Spleen (tissue), 11 donors: Measurements from ENCODE around the gene CDCA5. TPM values are rescaled to one million over a fixed set of nuclear protein-coding genes. Genes with fewer than 3 reads are reported as not detected.
A peak's percentile ranks its signal among the peaks of the same experiment; 100 is the strongest.

Source experiments
- DNase-seq: peaks from one replicate; pipeline ENCODE4 v3.0.0-alpha.2; 2020
- H3K27ac ChIP-seq, 8 donors: fragments of 200-600 bp; sonication (generic) in 7 of 8; 1 replicate in 4 of 8; 2 replicates in 4 of 8; pipeline versions ENCODE4 v1.5.0 to v1.8.0; 2016 to 2021; ENCODE audit warnings: inconsistent platforms in 4 of 8, mild to moderate bottlenecking in 4 of 8, moderate library complexity in 1 of 8
- H3K27me3 ChIP-seq, 7 donors: fragments of 200-600 bp; sonication (generic) in 6 of 7; replicated peaks in 1 of 7; 1 replicate in 4 of 7; 2 replicates in 3 of 7; pipeline versions ENCODE4 v1.5.0 to v1.8.0; 2016 to 2021; ENCODE audit warnings: inconsistent platforms in 3 of 7, mild to moderate bottlenecking in 1 of 7
- H3K36me3 ChIP-seq, 6 donors: fragments of 200-600 bp; sonication (generic) in 5 of 6; 1 replicate in 4 of 6; 2 replicates in 2 of 6; pipeline versions ENCODE4 v1.5.0 to v1.8.0; 2016 to 2021; ENCODE audit warnings: inconsistent platforms in 2 of 6
- H3K4me1 ChIP-seq, 6 donors: fragments of 200-600 bp; sonication (generic) in 5 of 6; 1 replicate in 3 of 6; 2 replicates in 3 of 6; pipeline versions ENCODE4 v1.5.0 to v1.8.0; 2016 to 2021; ENCODE audit warnings: inconsistent platforms in 3 of 6
- H3K4me3 ChIP-seq, 8 donors: fragments of 200-600 bp; sonication (generic) in 7 of 8; 1 replicate in 4 of 8; 2 replicates in 4 of 8; pipeline versions ENCODE4 v1.5.0 to v1.8.0; 2016 to 2021; ENCODE audit warnings: inconsistent platforms in 4 of 8, mild to moderate bottlenecking in 4 of 8, moderate library complexity in 2 of 8
- H3K9me3 ChIP-seq, 8 donors: fragments of 200-600 bp; sonication (generic) in 7 of 8; 1 replicate in 4 of 8; 2 replicates in 4 of 8; pipeline versions ENCODE4 v1.5.0 to v1.8.0; 2016 to 2021; ENCODE audit warnings: inconsistent platforms in 4 of 8
- POLR2A ChIP-seq, 3 donors: fragments of 450-650 bp; IDR thresholded peaks; one replicate each; pipeline ENCODE4 v1.5.1; 2017; ENCODE audit warnings: antibody characterized with exemption in 3 of 3, mild to moderate bottlenecking in 1 of 3
- POLR2AphosphoS5 ChIP-seq, 3 donors: sonication (generic); formaldehyde crosslinking; IDR thresholded peaks; one replicate each; pipeline ENCODE4 v1.5.1; 2017; ENCODE audit warnings: antibody characterized with exemption in 3 of 3
- WGBS, 5 donors: extraction: QIAGEN DNeasy Blood & Tissue Kit in 3 of 5; methylation state at CpG; one replicate each; pipeline versions ENCODE4 v1.1.5 to v1.1.7; 2013 to 2018; 5-methylcytosine and 5-hydroxymethylcytosine counted together
- intact Hi-C: fragments of 100-400 bp; cut with DNase I; formaldehyde crosslinking; loops from one replicate; pipeline ENCODE4 v1.15.0; 2023; ENCODE audit warnings: low total_unique reads
- polyA plus RNA-seq, 3 donors: library from polyadenylated mRNA; stranded (reverse); fragments of 200-250 nt; gene quantifications; one replicate each; pipeline ENCODE4 v1.2.1, GENCODE V29; 2013
- total RNA-seq, 7 donors: library from RNA; depleted of rRNA in 3 of 7; stranded (reverse); fragments of >200 nt in 3 of 7; fragmentation: NEBNext Ultra II Directional in 4 of 7; extraction: Animal tissue kit (Norgen Biotek cat#: 25700) in 4 of 7; gene quantifications; one replicate each; pipeline versions ENCODE4 v1.1.0 to v1.2.1, GENCODE V29; 2016 to 2021
- TF ChIP-seq, protein P1 (sequence below), 11 experiments: fragments of 200-600 bp in 7 of 11; fragments of 450-650 bp in 4 of 11; sonication (generic) in 4 of 11; IDR thresholded peaks in 8 of 11; conservative IDR thresholded peaks in 3 of 11; 1 replicate in 7 of 11; 2 replicates in 4 of 11; pipeline versions ENCODE4 v1.4.0 to v1.8.0; 2016 to 2021; ENCODE audit warnings: antibody characterized with exemption in 11 of 11, inconsistent platforms in 4 of 11, mild to moderate bottlenecking in 1 of 11
- donor health status: healthy with polysubstance abuse.
- donor health status: DM: no; HTN: no; CAD: no; lungs with moderate emphysema.
- donor health status: DM: no; HTN: no; CAD: no.
- donor health status: Bipolar disorder and iron deficiency.
- donor health status: healthy.
- donor health status: DM: no; HTN: no; CAD: no.
- donor health status: DM: yes; HTN: yes; CAD: no.

The CDCA5 gene
- total and polyA plus RNA-seq, 10 donors = 1.5 to 11.1 (median 5.3) TPM

DNA sequence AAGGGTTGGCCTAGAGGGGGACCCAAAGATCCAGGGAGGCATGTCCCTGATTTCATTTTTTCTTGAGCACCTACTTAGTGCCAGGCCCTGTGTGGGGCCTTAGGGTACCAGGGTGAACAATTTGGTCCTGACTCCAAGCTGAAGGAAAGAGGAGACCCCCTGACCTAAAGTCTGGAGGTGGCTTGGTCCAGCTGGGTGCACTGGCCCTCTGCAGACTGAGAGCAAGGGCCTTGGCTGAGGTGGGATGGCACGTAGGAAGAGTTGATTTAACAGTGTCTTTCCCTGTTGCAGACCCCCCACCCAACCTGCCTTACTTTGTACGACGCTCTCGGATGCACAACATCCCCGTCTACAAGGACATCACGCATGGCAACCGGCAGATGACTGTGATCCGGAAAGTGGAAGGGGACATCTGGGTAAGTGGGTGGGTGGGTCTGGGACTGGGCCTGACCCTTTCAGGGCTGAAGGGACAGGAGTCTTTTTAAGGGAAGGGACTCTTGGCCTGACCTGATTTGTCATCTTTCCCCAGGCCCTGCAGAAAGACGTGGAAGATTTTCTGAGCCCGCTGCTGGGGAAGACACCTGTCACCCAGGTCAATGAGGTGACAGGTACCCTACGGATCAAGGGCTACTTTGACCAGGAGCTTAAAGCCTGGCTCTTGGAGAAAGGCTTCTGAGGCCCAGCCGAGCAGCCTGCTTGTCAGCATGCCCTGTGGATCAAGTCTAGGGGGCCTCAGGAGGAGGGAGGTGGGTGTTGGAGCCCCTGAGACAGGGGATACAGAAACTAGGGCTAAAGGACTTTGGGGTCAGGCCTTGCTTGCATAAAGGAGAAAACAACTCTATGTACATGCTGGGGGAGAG lies 41.6 kb upstream of the CDCA5 start:
- H3K9me3 ChIP-seq = no peaks in the 10 kb centered on the region
- intact Hi-C loops = no loop called here
- TF ChIP-seq POLR2AphosphoS5 (IDR thresholded peaks at IDR 0.05) (no peak), POLR2A (IDR thresholded peaks at IDR 0.05) (no peak)
- TF ChIP-seq, protein P1, sequence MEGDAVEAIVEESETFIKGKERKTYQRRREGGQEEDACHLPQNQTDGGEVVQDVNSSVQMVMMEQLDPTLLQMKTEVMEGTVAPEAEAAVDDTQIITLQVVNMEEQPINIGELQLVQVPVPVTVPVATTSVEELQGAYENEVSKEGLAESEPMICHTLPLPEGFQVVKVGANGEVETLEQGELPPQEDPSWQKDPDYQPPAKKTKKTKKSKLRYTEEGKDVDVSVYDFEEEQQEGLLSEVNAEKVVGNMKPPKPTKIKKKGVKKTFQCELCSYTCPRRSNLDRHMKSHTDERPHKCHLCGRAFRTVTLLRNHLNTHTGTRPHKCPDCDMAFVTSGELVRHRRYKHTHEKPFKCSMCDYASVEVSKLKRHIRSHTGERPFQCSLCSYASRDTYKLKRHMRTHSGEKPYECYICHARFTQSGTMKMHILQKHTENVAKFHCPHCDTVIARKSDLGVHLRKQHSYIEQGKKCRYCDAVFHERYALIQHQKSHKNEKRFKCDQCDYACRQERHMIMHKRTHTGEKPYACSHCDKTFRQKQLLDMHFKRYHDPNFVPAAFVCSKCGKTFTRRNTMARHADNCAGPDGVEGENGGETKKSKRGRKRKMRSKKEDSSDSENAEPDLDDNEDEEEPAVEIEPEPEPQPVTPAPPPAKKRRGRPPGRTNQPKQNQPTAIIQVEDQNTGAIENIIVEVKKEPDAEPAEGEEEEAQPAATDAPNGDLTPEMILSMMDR (IDR thresholded peaks at IDR 0.05 in 8 of 11, conservative IDR thresholded peaks at IDR 0.05 in 3 of 11) = no peak
- H3K27me3 ChIP-seq = no peaks in the 10 kb centered on the region
- no peak overlapping the region for H3K4me3 ChIP-seq
- H3K27ac ChIP-seq = no peak overlapping the region
- WGBS, 5 donors = 78 to 92% (median 91%) methylated on average over 12 of the region's 12 CpGs
- peaks cover 9 to 76% (median 67%) of the 10 kb centered on the region in 6 donors for H3K36me3 ChIP-seq
- no peak for DNase-seq
- H3K4me1 ChIP-seq = peaks cover 17 to 80% (median 40%) of the 10 kb centered on the region in 6 donors

DNA sequence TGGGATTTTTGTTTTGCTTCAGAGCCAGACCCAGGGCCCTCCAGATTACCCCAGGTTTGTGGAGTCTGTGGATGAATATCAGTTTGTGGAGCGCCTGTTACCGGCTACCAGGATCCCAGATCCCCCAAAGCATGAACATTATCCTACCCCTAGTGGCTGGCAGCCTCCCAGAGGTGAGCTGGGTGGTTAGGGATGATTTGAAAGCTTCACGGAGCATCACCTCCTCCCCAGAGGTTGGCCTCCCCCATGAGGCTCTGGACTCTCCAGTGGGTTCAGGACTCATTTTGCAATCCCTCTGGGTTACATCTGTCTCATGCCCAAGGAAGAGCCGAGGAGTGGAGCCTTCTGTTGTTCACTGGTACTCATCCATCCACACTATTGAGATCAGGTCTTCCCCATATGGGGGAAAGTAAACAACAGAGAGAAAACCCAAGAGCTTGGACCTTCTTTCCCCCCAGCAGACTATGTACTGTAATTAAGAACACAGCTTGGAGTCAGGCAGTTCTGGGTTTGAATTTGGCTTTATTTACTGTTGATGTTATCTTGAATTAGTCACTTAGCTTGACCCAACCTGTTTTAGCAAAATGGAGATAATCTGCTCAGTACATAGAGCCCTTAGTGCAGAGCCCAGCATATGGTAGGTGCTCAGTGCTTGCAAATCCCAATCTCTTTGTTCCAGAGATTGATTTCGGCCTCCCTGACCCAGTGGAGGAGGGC lies 40.8 kb upstream of the CDCA5 start:
- no peak for DNase-seq
- 85 to 96% (median 93%) methylated on average over 5 of the region's 5 CpGs for WGBS, 5 donors
- peaks cover 9 to 76% (median 67%) of the 10 kb centered on the region in 6 donors for H3K36me3 ChIP-seq
- no peaks in the 10 kb centered on the region for H3K27me3 ChIP-seq
- no peak overlapping the region for H3K4me3 ChIP-seq
- TF ChIP-seq POLR2A (IDR thresholded peaks at IDR 0.05) = no peak
- no peak for TF ChIP-seq POLR2AphosphoS5 (IDR thresholded peaks at IDR 0.05)
- TF ChIP-seq, protein P1 (IDR thresholded peaks at IDR 0.05 in 8 of 11, conservative IDR thresholded peaks at IDR 0.05 in 3 of 11) = no peak
- H3K9me3 ChIP-seq = no peaks in the 10 kb centered on the region
- no peak overlapping the region for H3K27ac ChIP-seq
- peaks cover 14 to 80% (median 39%) of the 10 kb centered on the region in 6 donors for H3K4me1 ChIP-seq
- intact Hi-C loops = no loop called here

DNA sequence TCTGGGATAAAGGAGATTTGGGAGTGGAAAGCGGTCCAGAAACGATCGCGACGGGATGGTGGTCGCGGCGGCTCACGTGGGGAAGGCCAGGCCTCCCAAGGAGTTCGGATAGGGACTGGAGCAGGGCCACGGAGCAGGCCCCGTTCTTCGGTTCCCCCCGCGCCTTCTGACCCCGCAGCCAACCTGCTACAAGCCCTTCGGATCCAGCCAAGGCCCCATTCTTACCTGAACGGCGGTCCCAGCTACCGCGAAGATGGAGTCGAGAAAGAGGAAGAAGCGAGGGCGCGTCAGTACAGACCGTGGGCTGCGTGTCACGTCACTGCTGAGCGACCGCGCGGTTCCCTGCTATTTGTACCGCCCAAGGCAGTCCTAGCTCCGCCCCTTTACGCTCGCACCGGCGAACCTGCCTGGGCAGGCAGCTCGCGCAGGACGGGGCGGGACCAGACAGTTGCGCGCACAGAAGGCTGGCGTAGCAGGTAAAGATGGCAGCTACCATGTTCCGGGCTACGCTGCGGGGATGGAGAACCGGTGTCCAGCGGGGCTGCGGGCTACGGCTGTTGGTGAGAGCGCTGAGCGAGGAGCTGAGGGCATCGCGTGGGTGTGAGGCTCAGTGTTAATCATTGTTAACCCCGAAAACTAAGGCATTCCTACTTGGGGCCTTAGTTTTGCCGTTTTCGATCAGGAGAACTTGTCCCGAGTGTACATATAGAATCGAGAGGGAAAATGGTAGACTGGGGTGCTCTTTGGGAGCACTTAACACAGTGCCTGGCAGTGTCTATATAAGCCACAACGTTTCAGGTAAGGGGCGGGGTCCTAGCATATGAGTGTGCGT lies 38.2 kb upstream of the CDCA5 start, which contains the start of the genes FAU and MRPL49:
FAU (minus strand) TSS at position 270 of the 832 bp plus-strand sequence. CDS start 321 bp downstream, outside the sequence.
MRPL49 (plus strand) TSS at position 457 of the 832 bp plus-strand sequence; CDS start at position 483, 26 bp downstream.
- no peaks in the 10 kb centered on the region for H3K9me3 ChIP-seq
- H3K4me3 ChIP-seq = peak within 1 kb of the TSS; percentile 67 to 96 (median 86)
- peaks cover 17 to 82% (median 49%) of the 10 kb centered on the region in 6 donors for H3K4me1 ChIP-seq
- TF ChIP-seq, protein P1 (IDR thresholded peaks at IDR 0.05 in 8 of 11, conservative IDR thresholded peaks at IDR 0.05 in 3 of 11) = peak in 2 of 11 experiments; percentile 35 to 49
- TF ChIP-seq POLR2AphosphoS5 (IDR thresholded peaks at IDR 0.05) (peak; percentile 98 to 99 (median 99)), POLR2A (IDR thresholded peaks at IDR 0.05) (peak; percentile 51 to 86 (median 79))
- H3K27me3 ChIP-seq = no peaks in the 10 kb centered on the region
- H3K36me3 ChIP-seq = peaks cover 5 to 69% (median 58%) of the 10 kb centered on the region in 6 donors
- intact Hi-C loops = no loop called here
- 0 to 1% (median 1%) methylated on average over 55 to 64 of the region's 64 CpGs for WGBS, 5 donors
- peak within 1 kb of the TSS; percentile 92 to 98 (median 96) for H3K27ac ChIP-seq
- peak; percentile 100 for DNase-seq
